Hematopoietic multipotent progenitor cell treated with erythropoietin and hydrocortisone succinate and interleukin-3 and kit ligand, for 8 days (in vitro differentiated cells): Measurements from ENCODE around the gene KRAS.

Source experiments
- DNase-seq: peaks from one replicate; pipeline ENCODE4 v3.0.0-alpha.2; 2015

The KRAS gene

GRCh38 chr12:25194722-25195055 is 56.0 kb downstream of the KRAS start:
- no peak for DNase-seq

- DNase-seq, result peak; percentile 17
Measured at GRCh38 chr12:25194214-25194613, 56.5 kb downstream of the KRAS start.

GRCh38 chr12:25190793-25191192 is 59.9 kb downstream of the KRAS start:
- no peak for DNase-seq

- DNase-seq, result no peak
Measured at GRCh38 chr12:25189656-25190055, 61.1 kb downstream of the KRAS start.

GRCh38 chr12:25187781-25188180 is 62.9 kb downstream of the KRAS start:
- DNase-seq, result no peak

GRCh38 chr12:25186788-25187402 is 63.8 kb downstream of the KRAS start:
- no peak for DNase-seq

- DNase-seq, result no peak
Measured at GRCh38 chr12:25186038-25186787, 64.5 kb downstream of the KRAS start.

- DNase-seq, result no peak
Measured at GRCh38 chr12:25184132-25184531, 66.6 kb downstream of the KRAS start.

- no peak for DNase-seq
Measured at GRCh38 chr12:25182765-25183164, 68.0 kb downstream of the KRAS start.

- no peak for DNase-seq
Measured at GRCh38 chr12:25162866-25163265, 87.9 kb downstream of the KRAS start.

- DNase-seq, result no peak
Measured at GRCh38 chr12:25156061-25156460, 94.7 kb downstream of the KRAS start.

- DNase-seq, result peak; percentile 49
Measured at GRCh38 chr12:25155022-25155576, 95.6 kb downstream of the KRAS start.
